AG04449 (cell line): ENCODE measurements around the gene MOB2.

Source experiments
- CTCF ChIA-PET: fragments of 350-600 bp; formaldehyde crosslinking; extraction: SDS; loops from one replicate; lab custom pipeline; 2021; ENCODE audit warnings: antibody characterized with exemption; lab: Yijun Ruan, JAX
- POLR2A ChIA-PET: fragments of 400-600, 350-600 bp; formaldehyde crosslinking; extraction: SDS; loops from one replicate; lab custom pipeline; 2020; ENCODE audit warnings: antibody characterized with exemption, inconsistent platforms; lab: Yijun Ruan, JAX
- DNase-seq: peaks from one replicate; pipeline ENCODE4 v3.0.0-alpha.2; 2010; ENCODE audit warnings: low read depth, low spot score
- H3K4me3 ChIP-seq: 2 replicates; pipeline ENCODE4 v1.5.1; 2011; ENCODE audit warnings: low read depth, mild to moderate bottlenecking, control low read depth, low read length
- TF ChIP-seq, protein P1 (sequence below): IDR thresholded peaks from one replicate; pipeline ENCODE4 v1.5.1; 2011; ENCODE audit warnings: mild to moderate bottlenecking, moderate library complexity, low read length, control low read depth, inconsistent platforms; ENCODE audit not compliant: insufficient read depth; ENCODE audit errors: missing control alignments

Gene MOB2

DNA sequence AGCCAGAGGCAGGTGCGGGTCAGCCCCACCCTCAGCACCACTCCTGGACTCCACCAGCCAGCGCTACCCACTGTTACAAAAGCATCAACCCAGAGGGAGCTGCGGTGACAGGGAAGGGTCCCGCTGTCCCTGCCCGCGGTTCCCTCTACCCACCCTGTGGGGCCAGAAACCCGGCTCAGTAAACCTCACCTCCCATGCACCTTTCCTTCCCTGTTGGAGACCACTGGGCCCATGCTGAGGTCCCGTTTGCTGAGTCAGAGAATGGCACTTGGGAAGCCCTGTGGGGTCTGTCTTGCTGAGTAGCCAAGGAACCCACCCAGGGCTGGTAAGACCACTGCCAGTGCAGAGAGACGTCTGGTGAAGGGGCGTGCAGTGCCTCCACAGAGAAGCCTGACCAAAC, 42.1 kb upstream of the MOB2 start:
- POLR2A ChIA-PET = no interaction called here
- TF ChIP-seq, protein P1, sequence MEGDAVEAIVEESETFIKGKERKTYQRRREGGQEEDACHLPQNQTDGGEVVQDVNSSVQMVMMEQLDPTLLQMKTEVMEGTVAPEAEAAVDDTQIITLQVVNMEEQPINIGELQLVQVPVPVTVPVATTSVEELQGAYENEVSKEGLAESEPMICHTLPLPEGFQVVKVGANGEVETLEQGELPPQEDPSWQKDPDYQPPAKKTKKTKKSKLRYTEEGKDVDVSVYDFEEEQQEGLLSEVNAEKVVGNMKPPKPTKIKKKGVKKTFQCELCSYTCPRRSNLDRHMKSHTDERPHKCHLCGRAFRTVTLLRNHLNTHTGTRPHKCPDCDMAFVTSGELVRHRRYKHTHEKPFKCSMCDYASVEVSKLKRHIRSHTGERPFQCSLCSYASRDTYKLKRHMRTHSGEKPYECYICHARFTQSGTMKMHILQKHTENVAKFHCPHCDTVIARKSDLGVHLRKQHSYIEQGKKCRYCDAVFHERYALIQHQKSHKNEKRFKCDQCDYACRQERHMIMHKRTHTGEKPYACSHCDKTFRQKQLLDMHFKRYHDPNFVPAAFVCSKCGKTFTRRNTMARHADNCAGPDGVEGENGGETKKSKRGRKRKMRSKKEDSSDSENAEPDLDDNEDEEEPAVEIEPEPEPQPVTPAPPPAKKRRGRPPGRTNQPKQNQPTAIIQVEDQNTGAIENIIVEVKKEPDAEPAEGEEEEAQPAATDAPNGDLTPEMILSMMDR = no peak
- CTCF ChIA-PET = interaction anchor here (1.0 kb wide), 1 partner anchor 13 kb away, joined by 6 read pairs; no protein-coding TSS in a partner anchor
- H3K4me3 ChIP-seq = no peak overlapping the region
- no peak for DNase-seq

- CTCF ChIA-PET = interaction anchor here (1.7 to 5.8 kb wide), 2 partner anchors 12 to 48 kb away, joined by 5 to 40 read pairs; no protein-coding TSS in a partner anchor
- H3K4me3 ChIP-seq = no peak overlapping the region
- POLR2A ChIA-PET = no interaction called here
- TF ChIP-seq, protein P1 = no peak
- no peak for DNase-seq
Measured at GRCh38 chr11:1526785-1527184, 40.2 kb upstream of the MOB2 start.

DNA sequence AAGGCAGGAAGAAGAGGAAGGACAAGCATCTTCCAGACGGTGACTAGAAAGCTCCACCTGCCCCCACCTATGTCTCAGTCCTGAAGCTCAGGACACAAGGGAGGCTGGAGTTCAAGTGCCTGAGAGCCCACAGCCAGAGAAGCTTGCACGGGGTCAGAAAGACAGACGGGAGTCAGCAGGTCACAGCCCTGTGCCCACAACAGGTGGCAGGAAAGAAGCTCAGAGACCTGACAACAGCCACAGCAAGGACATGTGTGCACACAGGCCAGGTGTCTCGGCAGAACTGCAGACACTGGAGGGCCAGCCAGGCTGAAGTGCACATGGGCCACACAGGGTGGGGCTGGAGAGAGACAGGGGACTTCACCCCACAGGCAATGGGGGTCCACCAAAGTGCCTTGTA, 37.2 kb upstream of the MOB2 start:
- ChIA-PET CTCF (interaction anchor here (1.0 to 5.8 kb wide), 2 partner anchors 9 to 51 kb away, joined by 3 to 40 read pairs; no protein-coding TSS in a partner anchor), POLR2A (no interaction called here)
- TF ChIP-seq, protein P1 = no peak

DNA sequence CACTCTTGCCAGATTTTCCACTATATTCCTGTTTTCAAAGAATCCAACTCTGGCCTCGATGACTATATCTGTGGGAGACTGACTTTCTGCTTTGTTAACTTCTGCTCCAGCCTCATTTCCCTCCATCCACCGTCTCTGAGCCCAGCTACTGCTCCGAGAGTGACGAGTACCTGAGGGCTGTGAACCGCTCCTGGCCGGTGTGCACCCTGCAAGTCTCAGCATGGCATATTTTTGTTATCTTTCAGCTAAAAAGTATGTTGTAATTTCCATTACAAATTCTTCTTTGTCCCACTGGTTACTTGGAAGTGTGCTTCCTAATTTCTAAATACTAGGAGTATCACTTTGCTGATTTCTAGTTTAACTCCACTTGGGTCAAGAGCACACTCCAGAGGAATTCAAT, 36.5 kb upstream of the MOB2 start:
- ChIA-PET CTCF (interaction anchor here (5.8 kb wide), 1 partner anchor 8 kb away, joined by 40 read pairs; no protein-coding TSS in a partner anchor), POLR2A (no interaction called here)
- TF ChIP-seq, protein P1 = no peak
- no peak for DNase-seq
- no peak overlapping the region for H3K4me3 ChIP-seq

More for the DNA sequence above, 37.2 kb upstream of the MOB2 start:
- H3K4me3 ChIP-seq = no peak overlapping the region
- DNase-seq = no peak

DNA sequence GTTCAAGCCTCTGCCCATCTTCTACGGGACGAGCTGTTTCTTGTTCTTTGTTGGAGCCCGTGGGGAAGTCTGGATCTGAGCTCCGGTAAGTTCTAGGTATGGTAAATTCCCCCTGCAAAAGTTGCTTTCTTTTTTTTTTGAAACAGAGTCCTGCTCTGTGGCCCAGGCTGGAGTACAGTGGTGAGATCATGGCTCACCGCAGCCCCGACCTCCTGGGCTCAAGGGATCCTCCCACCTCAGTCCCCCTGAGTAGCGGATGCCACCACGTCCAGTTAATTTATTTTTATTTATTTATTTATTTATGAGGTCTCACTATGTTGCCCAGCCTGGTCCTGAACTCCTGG, 35.5 kb upstream of the MOB2 start:
- no peak for DNase-seq
- CTCF ChIA-PET = interaction anchor here (0.8 to 1.1 kb wide), 2 partner anchors 10 to 51 kb away, joined by 3 to 4 read pairs; no protein-coding TSS in a partner anchor
- TF ChIP-seq, protein P1 = no peak

DNA sequence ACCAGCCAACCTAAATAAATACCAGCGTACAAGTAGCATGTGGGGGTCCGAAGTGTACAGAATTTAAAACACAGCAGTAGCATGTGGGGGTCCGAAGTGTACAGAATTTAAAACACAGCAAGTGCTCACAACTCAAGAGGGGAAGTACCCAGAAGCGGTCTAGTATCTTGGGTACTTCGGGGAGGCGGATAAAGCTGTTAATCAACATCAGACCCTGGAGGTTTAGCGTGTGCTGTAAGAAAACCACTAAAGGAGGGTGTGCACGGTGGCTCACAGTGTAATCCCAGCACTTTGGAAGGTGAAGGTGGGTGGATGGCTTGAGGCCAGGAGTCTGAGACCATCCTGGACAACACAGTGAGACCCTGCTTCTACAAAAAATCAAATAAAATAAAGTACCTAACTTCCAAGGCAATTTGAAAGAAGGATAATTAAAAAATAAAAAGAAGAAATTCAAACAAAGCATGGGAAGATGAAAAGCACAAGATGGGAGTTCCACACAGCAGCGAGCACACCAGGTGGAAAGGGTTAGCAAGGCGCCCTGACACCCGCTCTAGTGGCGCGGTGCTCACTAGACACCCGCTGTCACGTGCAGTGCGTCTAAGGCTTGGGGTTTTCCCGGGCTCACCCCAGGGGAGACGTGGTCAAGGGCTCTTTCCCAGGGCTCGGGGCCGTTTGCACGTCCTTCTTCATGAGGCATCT, 35.0 kb upstream of the MOB2 start:
- TF ChIP-seq, protein P1 = no peak
- POLR2A ChIA-PET = no interaction called here
- CTCF ChIA-PET = interaction anchor here (0.8 to 1.1 kb wide), 2 partner anchors 11 to 52 kb away, joined by 3 to 4 read pairs; no protein-coding TSS in a partner anchor
- no peak for DNase-seq
- H3K4me3 ChIP-seq = no peak overlapping the region

More for the DNA sequence above, 35.5 kb upstream of the MOB2 start:
- H3K4me3 ChIP-seq = no peak overlapping the region
- POLR2A ChIA-PET = no interaction called here
